HG02678 (cell line): ENCODE data around the gene EP400.

Experiments used
- ATAC-seq: cut with Tn5 transposase; IDR thresholded peaks from one replicate; pipeline ENCODE4 v1.9.1; 2021; ENCODE audit warnings: mild to moderate bottlenecking, moderate library complexity; ENCODE audit not compliant: unreplicated experiment

The EP400 gene

GRCh38 chr12:132014915-132015280 lies 65.2 kb downstream of the EP400 start:
- no peak for ATAC-seq

GRCh38 chr12:132015686-132016430 lies 66.1 kb downstream of the EP400 start:
- no peak for ATAC-seq

GRCh38 chr12:132018193-132018916 lies 68.6 kb downstream of the EP400 start:
- ATAC-seq, result no peak

- ATAC-seq, result no peak
These were observed 70.1 kb downstream of the EP400 start for GRCh38 chr12:132019891-132020290.

GRCh38 chr12:132020292-132020691 lies 70.5 kb downstream of the EP400 start:
- no peak for ATAC-seq

GRCh38 chr12:132021031-132021871 lies 71.5 kb downstream of the EP400 start:
- ATAC-seq, result no peak

GRCh38 chr12:132021965-132022364 lies 72.2 kb downstream of the EP400 start:
- no peak for ATAC-seq

GRCh38 chr12:132023658-132024057 lies 73.9 kb downstream of the EP400 start:
- ATAC-seq, result no peak

GRCh38 chr12:132024758-132025157 lies 75.0 kb downstream of the EP400 start:
- no peak for ATAC-seq

GRCh38 chr12:132025526-132025925 lies 75.8 kb downstream of the EP400 start:
- no peak for ATAC-seq

- no peak for ATAC-seq
These were observed 76.5 kb downstream of the EP400 start for GRCh38 chr12:132026061-132026795.

- no peak for ATAC-seq
These were observed 77.2 kb downstream of the EP400 start for GRCh38 chr12:132026796-132027500.

GRCh38 chr12:132027636-132028035 lies 77.9 kb downstream of the EP400 start:
- ATAC-seq, result no peak

- no peak for ATAC-seq
These were observed 78.4 kb downstream of the EP400 start for GRCh38 chr12:132028111-132028510.

- ATAC-seq, result no peak
These were observed 80.0 kb downstream of the EP400 start for GRCh38 chr12:132029503-132030300.

- ATAC-seq, result no peak
These were observed 80.8 kb downstream of the EP400 start for GRCh38 chr12:132030367-132031038.

GRCh38 chr12:132033627-132034026 lies 83.9 kb downstream of the EP400 start:
- ATAC-seq, result no peak

GRCh38 chr12:132036063-132036683 lies 86.4 kb downstream of the EP400 start:
- ATAC-seq, result no peak
